UCSD-AML1 (cell line): ENCODE data around the gene FOSL2.

Experiments used
- DNase-seq: peaks from one replicate; lab custom pipeline; 2025; ENCODE audit not compliant: unreplicated experiment; lab: John Stamatoyannopoulos, UW

The FOSL2 gene

GRCh38 chr2:28429636-28430376 lies 37.1 kb downstream of the FOSL2 start:
- no peak for DNase-seq

- DNase-seq: no peak
These were observed 37.7 kb downstream of the FOSL2 start for GRCh38 chr2:28430377-28430765.

- no peak for DNase-seq
These were observed 38.2 kb downstream of the FOSL2 start for GRCh38 chr2:28430788-28431418.

GRCh38 chr2:28431741-28432140 lies 39.1 kb downstream of the FOSL2 start:
- no peak for DNase-seq

GRCh38 chr2:28432362-28432761 lies 39.7 kb downstream of the FOSL2 start:
- DNase-seq: no peak

- no peak for DNase-seq
These were observed 40.6 kb downstream of the FOSL2 start for GRCh38 chr2:28433215-28433614.

GRCh38 chr2:28433935-28434599 lies 41.4 kb downstream of the FOSL2 start:
- DNase-seq: no peak

- DNase-seq: no peak
These were observed 41.9 kb downstream of the FOSL2 start for GRCh38 chr2:28434600-28434989.

GRCh38 chr2:28435241-28435640 lies 42.6 kb downstream of the FOSL2 start:
- no peak for DNase-seq

- DNase-seq: no peak
These were observed 43.2 kb downstream of the FOSL2 start for GRCh38 chr2:28435814-28436351.

GRCh38 chr2:28436525-28437051 lies 43.9 kb downstream of the FOSL2 start:
- DNase-seq: no peak

- DNase-seq: no peak
These were observed 44.6 kb downstream of the FOSL2 start for GRCh38 chr2:28437149-28437835.

GRCh38 chr2:28437918-28438317 lies 45.3 kb downstream of the FOSL2 start:
- DNase-seq: no peak

- DNase-seq: no peak
These were observed 45.9 kb downstream of the FOSL2 start for GRCh38 chr2:28438532-28439063.

GRCh38 chr2:28439127-28439526 lies 46.5 kb downstream of the FOSL2 start:
- DNase-seq: no peak

GRCh38 chr2:28439763-28440162 lies 47.1 kb downstream of the FOSL2 start:
- DNase-seq: no peak

GRCh38 chr2:28442328-28442727 lies 49.7 kb downstream of the FOSL2 start:
- no peak for DNase-seq

- no peak for DNase-seq
These were observed 52.3 kb downstream of the FOSL2 start for GRCh38 chr2:28444956-28445355.

- no peak for DNase-seq
These were observed 53.0 kb downstream of the FOSL2 start for GRCh38 chr2:28445448-28446258.

- no peak for DNase-seq
These were observed 53.9 kb downstream of the FOSL2 start for GRCh38 chr2:28446531-28446930.
